ENCODE data around the gene CCDC60.

CCDC60 gene, protein sequence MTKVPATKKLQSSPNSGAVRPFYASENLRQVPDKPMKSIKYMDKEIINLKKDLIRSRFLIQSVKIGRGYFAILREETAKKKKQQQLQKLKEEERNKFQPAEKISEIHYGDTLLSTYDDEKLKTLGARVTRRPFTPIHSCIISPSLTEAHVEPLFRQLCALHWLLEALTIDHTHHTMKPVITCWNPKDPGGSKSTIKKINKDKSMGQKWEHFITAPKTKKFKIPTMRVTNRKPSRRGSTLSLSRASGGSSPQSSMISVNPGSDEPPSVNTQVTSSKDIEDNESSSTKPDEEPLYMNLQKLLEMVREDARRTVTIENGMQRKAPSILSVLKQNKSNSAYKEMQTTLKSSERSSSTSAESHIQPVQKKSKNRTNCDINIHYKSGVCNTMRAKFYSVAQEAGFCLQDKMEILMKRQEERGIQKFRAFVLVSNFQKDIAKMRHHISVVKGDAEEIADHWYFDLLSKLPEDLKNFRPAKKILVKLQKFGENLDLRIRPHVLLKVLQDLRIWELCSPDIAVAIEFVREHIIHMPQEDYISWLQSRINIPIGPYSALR

DNA sequence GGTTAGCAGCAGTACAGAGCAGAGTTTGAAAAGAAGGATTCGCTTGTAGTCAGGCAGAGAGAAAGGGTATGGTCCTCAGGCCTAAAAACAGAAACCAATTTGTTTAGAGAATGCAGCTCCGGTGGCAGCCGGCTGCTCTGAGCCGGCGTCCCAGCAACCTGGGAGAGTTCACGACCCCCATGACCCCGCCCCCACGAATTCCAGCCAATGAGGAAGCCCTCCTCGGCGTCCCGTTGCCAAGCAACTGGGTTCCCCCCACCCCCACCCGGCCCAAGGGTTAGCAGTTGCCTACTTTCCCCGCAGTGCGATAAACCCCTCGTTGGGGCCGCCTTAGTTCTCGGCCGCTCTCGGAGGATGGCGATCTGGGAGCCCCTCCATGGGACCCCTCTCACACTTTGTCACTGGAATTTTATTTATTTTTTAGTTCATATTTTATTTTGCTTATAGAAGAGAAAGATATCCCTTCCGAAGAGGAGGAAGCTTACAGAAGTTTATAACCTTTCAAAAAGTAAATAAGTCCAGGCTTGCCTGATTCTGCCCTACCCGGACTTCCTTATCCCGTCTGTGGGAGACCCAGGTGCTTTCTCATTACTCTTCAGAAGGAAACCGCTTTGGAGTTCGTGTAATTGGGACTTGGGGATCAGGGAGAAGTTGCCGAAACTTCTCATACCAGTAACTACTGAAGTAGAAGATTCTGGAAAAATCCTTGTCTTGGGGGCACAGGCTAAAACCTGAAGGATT is at the start of gene CCDC60:
Gene CCDC60, plus strand, starts transcription at position 300 of the 741 bp plus-strand sequence. CDS start 448 bp downstream, outside the sequence.
- no peak for DNase-seq

- DNase-seq, result no peak
Measured at GRCh38 chr12:119288576-119288975, 46.0 kb upstream of the CCDC60 start.

- DNase-seq, result no peak
Measured at GRCh38 chr12:119292893-119293630, 41.5 kb upstream of the CCDC60 start.

DNA sequence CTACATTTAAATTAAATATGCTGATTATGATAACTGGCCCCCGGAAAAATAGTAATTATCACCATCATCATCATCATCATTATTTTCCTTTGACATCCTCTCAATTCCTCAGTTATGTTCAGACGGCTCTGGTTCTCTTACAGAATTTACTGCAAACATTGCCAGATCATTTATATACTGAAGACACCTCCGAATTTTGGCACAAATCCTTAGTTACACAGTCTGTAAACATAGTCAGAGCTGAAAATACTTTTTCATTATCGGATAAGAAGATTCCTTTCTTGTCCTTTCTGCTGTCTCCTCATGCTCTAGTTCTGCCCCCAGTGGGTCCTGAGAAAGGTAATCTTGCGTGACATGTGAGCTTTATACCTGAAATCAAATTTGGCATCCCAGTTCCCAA is 40.3 kb upstream of the CCDC60 start:
- DNase-seq, result no peak

GRCh38 chr12:119296535-119296934 is 38.0 kb upstream of the CCDC60 start:
- no peak for DNase-seq

DNA sequence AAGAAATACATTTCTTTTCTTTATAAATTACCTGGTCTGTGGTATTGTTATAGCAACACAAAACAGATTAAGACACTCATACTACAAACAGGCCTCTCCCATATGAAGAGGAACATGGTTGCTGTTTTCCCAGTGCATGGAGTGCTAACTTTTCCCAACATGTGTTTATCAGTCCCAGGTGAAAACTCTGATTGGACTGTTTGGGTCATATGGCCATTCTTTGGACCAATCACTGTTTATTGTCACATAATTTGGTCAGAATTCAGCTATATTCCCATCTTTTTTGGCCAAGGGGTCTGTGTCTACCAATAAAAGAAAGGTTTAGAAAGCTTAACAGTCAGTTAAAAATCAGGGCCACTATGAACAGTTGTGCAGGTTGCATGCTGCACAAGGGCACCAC is 35.4 kb upstream of the CCDC60 start:
- no peak for DNase-seq

DNA sequence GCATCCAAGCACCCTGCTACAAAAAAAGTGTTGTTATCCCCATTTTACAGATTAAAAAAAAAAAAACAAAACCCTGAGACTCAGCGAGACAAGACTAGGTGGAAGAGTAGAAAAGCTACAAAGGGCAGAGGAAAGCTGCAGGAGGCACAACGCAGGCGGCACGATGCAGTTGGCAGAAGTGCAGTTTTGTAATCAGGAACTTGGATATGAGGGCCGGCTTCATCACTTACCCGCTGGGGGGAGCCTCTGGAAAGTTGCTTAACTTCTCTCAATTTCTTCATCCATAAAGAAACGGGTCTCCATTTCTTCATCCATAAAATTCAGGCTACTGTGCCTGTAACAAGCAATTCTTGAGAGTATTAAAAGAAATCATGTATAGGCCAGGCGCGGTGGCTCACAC is 33.1 kb upstream of the CCDC60 start:
- no peak for DNase-seq

GRCh38 chr12:119302451-119303080 is 32.0 kb upstream of the CCDC60 start:
- no peak for DNase-seq

- DNase-seq, result no peak
Measured at GRCh38 chr12:119306593-119306992, 27.9 kb upstream of the CCDC60 start.

GRCh38 chr12:119307747-119308146 is 26.8 kb upstream of the CCDC60 start:
- no peak for DNase-seq

DNA sequence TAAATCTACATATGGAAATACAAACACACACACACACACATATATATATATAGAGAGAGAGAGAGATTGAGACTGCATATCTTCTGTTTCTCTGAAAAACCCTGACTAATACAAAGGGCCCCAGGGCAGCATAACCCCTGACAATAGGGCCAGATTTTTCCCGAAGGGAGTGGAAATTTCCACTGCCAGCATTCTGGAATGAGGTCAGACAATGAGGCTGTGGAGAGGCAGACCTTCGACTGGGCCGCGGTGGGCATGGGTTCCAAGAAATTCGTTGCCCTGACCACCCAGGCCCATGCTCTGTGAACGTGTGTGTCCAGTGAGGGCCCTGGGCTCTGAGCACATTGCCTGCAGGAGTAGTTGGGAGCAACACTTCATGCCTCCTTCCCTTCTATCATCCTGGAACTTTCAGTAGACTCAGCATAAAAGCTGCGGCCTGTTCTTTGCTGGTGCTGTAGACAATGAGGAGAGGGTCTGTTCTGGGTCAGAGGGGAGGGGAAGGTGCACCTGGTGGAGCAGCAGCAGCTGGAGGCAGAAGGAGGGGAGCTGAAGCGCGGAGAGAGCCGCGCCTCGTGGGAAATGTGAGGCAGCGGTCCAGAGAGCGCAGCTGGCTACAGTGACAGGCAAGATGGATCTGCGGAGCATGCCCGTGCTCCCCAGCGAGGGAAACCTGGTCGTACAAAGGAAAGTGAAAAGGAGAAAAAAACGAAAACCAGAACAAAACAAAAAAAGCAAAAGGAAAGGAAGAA is 25.6 kb upstream of the CCDC60 start:
- no peak for DNase-seq

- DNase-seq, result no peak
Measured at GRCh38 chr12:119311878-119312277, 22.7 kb upstream of the CCDC60 start.

GRCh38 chr12:119312904-119313303 is 21.6 kb upstream of the CCDC60 start:
- no peak for DNase-seq

- no peak for DNase-seq
Measured at GRCh38 chr12:119314290-119314689, 20.2 kb upstream of the CCDC60 start.

DNA sequence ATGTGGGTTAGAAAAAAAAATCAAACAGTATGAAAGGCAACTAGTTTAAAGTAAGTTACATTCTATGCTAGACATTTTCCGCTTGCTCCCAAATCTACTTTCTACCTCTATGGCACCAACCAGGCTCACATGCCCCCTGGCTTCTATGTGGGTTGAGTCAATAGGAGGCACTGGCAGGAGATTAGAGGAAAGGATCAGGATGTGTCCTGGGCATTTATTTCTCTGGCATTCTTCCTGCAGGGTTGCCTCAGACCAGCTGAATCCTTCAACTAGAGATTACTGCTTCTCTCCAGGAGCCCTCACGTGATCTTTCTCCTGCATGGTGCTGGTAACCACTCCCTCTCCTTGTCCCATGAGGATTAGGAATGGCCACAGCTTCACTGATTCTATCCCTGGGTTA is 14.9 kb upstream of the CCDC60 start:
- no peak for DNase-seq

DNA sequence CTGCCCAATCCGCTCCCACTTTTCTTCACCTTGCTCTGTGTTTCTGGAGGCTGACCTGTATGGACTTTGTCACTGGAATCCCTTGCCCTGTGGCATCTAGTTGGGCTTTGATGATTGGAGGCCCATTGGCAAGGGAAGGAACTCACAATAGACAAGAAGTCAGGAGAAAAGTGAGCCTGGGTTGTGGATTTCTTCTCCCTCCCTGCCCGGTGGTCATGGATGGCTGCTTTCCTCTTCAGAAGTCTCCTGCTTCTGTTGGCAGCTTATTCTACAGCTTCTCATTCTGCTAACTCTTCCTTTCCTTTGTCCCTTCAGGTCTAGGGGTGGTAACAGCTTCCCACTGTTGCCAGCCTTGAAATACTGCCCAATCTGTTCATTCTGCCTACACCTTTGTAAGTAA is 13.9 kb upstream of the CCDC60 start:
- no peak for DNase-seq

DNA sequence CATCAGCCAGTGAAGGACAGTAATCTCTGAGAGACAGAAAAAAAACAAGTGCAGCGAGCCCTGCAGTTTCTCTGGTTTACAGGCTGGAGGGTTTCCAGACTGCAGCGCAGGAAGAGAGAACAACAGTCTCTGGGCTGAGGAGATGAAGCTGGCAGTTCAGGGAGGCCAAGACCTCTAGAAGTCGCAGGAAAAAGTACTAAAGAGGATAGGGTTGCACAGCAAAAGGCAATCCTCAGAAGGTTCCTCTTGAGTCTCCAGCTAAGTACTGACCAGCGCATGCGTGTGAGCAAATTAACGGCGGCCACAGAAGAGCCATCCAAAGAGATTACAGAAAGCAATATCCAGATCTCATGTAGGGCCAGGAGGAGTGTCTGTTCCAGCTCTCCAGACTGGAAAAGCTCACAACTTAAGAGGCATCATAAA is 12.2 kb upstream of the CCDC60 start:
- no peak for DNase-seq

GRCh38 chr12:119325813-119326212 is 8.7 kb upstream of the CCDC60 start:
- no peak for DNase-seq

DNA sequence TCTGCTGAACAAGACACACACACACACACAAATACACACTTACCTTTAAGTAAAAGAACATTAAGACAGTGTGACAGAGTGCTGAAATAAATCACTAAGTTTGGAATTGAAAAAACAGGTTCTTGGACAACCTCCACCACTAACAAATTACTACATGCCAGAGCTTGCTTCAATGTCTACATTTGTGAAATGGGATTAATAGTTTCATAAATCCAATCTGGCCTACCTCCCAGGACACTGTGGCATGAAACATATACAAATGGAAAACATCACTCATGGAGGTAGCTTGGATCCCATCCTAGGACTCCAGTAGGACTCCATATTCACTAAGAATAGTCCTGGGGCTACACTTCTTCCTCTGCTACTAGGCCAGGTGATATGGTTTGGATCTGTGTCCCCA is 8.2 kb upstream of the CCDC60 start:
- DNase-seq, result no peak

GRCh38 chr12:119327471-119327870 is 7.1 kb upstream of the CCDC60 start:
- no peak for DNase-seq

DNA sequence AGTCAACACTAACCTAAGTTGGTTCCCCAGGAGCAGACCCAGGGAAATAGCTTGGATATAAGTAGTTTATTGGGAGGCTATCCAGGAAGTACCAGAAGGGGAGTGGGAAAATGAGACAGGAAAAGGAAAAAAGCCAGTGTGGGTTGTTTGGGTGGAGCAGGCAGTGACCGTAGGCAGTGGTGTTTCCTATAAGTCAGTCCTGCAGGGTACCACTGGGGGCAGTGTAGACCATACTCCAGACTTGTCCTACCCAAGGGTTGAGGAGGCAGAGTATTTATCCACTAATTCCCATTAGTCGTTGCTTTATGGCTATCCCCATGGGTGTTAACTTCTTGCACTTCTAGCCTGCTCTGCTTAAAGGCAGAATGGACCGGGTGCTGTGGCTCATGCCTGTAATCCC is 6.4 kb upstream of the CCDC60 start:
- DNase-seq, result no peak
